ENCODE data around the gene GPR6. TPM values are rescaled to one million over a fixed set of nuclear protein-coding genes. Genes with fewer than 3 reads are reported as not detected.
A peak's percentile ranks its signal among the peaks of the same experiment; 100 is the strongest.

GPR6 gene
- total and polyA plus RNA-seq, 2 donors (not counting 1 experiment from before 2014, with no cell fraction given): not detected

GRCh38 chr6:110020888-110021287 is 42.8 kb downstream of the GPR6 start:
- Histone ChIP-seq H4K20me1 (ENCODE audit: control insufficient read depth, insufficient read depth, low read length, poor library complexity, severe bottlenecking) (no peaks in the 10 kb centered on the region), H3K36me3 (replicated peaks in 1 of 2; ENCODE audit: control extremely low read depth in 1 of 2, control insufficient read depth in 1 of 2, extremely low read depth in 1 of 2, insufficient read depth in 2 of 2, low read length in 1 of 2) (no peaks in the 10 kb centered on the region), H2AFZ (ENCODE audit: insufficient read depth, low read depth, low read length, poor library complexity, severe bottlenecking) (peak overlapping the region; percentile 70), H3K9me3 (ENCODE audit: control extremely low read depth in 1 of 3, control insufficient read depth in 2 of 3, insufficient read depth in 1 of 3, low read length in 2 of 3) (peaks cover 0 to 5% (median 0%) of the 10 kb centered on the region in 3 donors), H3K79me2 (ENCODE audit: control insufficient read depth, insufficient read depth, low read length) (no peaks in the 10 kb centered on the region), H3K4me1 (ENCODE audit: control insufficient read depth in 2 of 2, insufficient read depth in 2 of 2, low read length in 2 of 2) (peaks cover 12 to 13% of the 10 kb centered on the region in 2 donors), H3K27me3 (replicated peaks in 1 of 4; ENCODE audit: control extremely low read depth in 1 of 4, control insufficient read depth in 3 of 4, insufficient read depth in 4 of 4, low read length in 3 of 4) (peaks cover 0 to 2% (median 0%) of the 10 kb centered on the region in 4 experiments), H3K4me2 (replicated peaks; ENCODE audit: low read depth, low read length, poor library complexity, severe bottlenecking) (peak overlapping the region; percentile 50), H3K9ac (ENCODE audit: low read length) (no peak overlapping the region), H3K4me3 (ENCODE audit: control extremely low read depth in 1 of 5, extremely low read depth in 1 of 5, insufficient read depth in 1 of 5, low read depth in 2 of 5, low read length in 4 of 5) (peak overlapping the region in 1 of 5 experiments; percentile 27), H3K27ac (ENCODE audit: low read length in 2 of 2) (peak overlapping the region in 1 of 2 donors; percentile 37)
- Mint-ChIP-seq H3K4me3 (peak overlapping the region; percentile 27), H3K27ac (peak overlapping the region; percentile 8), H3K4me1 (peaks cover 15% of the 10 kb centered on the region), H3K9me3 (ENCODE audit: insufficient read depth) (no peaks in the 10 kb centered on the region), H3K27me3 (peaks cover 10% of the 10 kb centered on the region)
- DNase-seq (peak; percentile 41), ATAC-seq (ENCODE audit: low read depth) (peak; percentile 41)
- WGBS (ENCODE audit: insufficient coverage): 0% methylated on average over 1 of the region's 3 CpGs
- intact Hi-C loops (cut with micrococcal nuclease): no loop called here
- POLR2A ChIA-PET: no interaction called here
- CTCF ChIA-PET: no interaction called here
- TF ChIP-seq CTCF (IDR thresholded peaks at IDR 0.05) (no peak), EZH2 (IDR thresholded peaks at IDR 0.05; ENCODE audit: borderline replicate concordance, insufficient read depth, low read depth, low read length, poor library complexity, severe bottlenecking) (no peak)

GRCh38 chr6:110029144-110029543 is 51.0 kb downstream of the GPR6 start:
- no peaks in the 10 kb centered on the region for H3K9me3 Mint-ChIP-seq (ENCODE audit: insufficient read depth)
- intact Hi-C loops (cut with micrococcal nuclease): no loop called here
- Histone ChIP-seq H3K4me1 (ENCODE audit: control insufficient read depth in 2 of 2, insufficient read depth in 2 of 2, low read length in 2 of 2) (no peaks in the 10 kb centered on the region), H3K4me2 (replicated peaks; ENCODE audit: low read depth, low read length, poor library complexity, severe bottlenecking) (no peak overlapping the region), H3K27ac (ENCODE audit: low read length in 2 of 2) (no peak overlapping the region), H3K36me3 (replicated peaks in 1 of 2; ENCODE audit: control extremely low read depth in 1 of 2, control insufficient read depth in 1 of 2, extremely low read depth in 1 of 2, insufficient read depth in 2 of 2, low read length in 1 of 2) (no peaks in the 10 kb centered on the region), H3K4me3 (ENCODE audit: control extremely low read depth in 1 of 5, extremely low read depth in 1 of 5, insufficient read depth in 1 of 5, low read depth in 2 of 5, low read length in 4 of 5) (no peak overlapping the region), H3K27me3 (replicated peaks in 1 of 4; ENCODE audit: control extremely low read depth in 1 of 4, control insufficient read depth in 3 of 4, insufficient read depth in 4 of 4, low read length in 3 of 4) (no peaks in the 10 kb centered on the region), H3K79me2 (ENCODE audit: control insufficient read depth, insufficient read depth, low read length) (no peaks in the 10 kb centered on the region), H2AFZ (ENCODE audit: insufficient read depth, low read depth, low read length, poor library complexity, severe bottlenecking) (no peak overlapping the region), H4K20me1 (ENCODE audit: control insufficient read depth, insufficient read depth, low read length, poor library complexity, severe bottlenecking) (no peaks in the 10 kb centered on the region), H3K9me3 (ENCODE audit: control extremely low read depth in 1 of 3, control insufficient read depth in 2 of 3, insufficient read depth in 1 of 3, low read length in 2 of 3) (peaks cover 0 to 5% (median 0%) of the 10 kb centered on the region in 3 donors), H3K9ac (ENCODE audit: low read length) (no peak overlapping the region)
- ChIA-PET POLR2A (no interaction called here), CTCF (interaction anchor here (6.2 kb wide), 1 partner anchor 10 kb away, joined by 47 read pairs; no protein-coding TSS in a partner anchor)
- DNase-seq (no peak), ATAC-seq (ENCODE audit: low read depth) (no peak)
- H3K4me3 Mint-ChIP-seq: no peak overlapping the region
- H3K4me1 Mint-ChIP-seq: no peaks in the 10 kb centered on the region
- no peaks in the 10 kb centered on the region for H3K27me3 Mint-ChIP-seq
- WGBS (ENCODE audit: insufficient coverage): no CpG with 5 or more reads among the region's 1 CpG
- H3K27ac Mint-ChIP-seq: no peak overlapping the region
- TF ChIP-seq EZH2 (IDR thresholded peaks at IDR 0.05; ENCODE audit: borderline replicate concordance, insufficient read depth, low read depth, low read length, poor library complexity, severe bottlenecking) (no peak), CTCF (IDR thresholded peaks at IDR 0.05) (no peak)

Other genes with a start within 250 kb of the GPR6 start
- gene WASF1, start 201.4 kb downstream of the GPR6 start, total RNA-seq: 8.4 and 10.8 TPM in 2 replicates
- gene WASF1, start 201.4 kb downstream of the GPR6 start, polyA plus RNA-seq: 8.6 and 17.9 TPM in 2 replicates
- gene CDC40, start 202.1 kb downstream of the GPR6 start, total RNA-seq: 52.4 and 59.8 TPM in 2 replicates
- gene CDC40, start 202.1 kb downstream of the GPR6 start, polyA plus RNA-seq: 12.7 and 19.3 TPM in 2 replicates